Measurements from ENCODE around the gene DENND4B.

GRCh38 chr1:153970346-153970745, 23.8 kb upstream of the DENND4B start:
- TF ChIP-seq EZH2 (IDR thresholded peaks at IDR 0.05; ENCODE audit: insufficient read depth, poor library complexity, severe bottlenecking) (no peak), EZH2phosphoT487 (IDR thresholded peaks at IDR 0.05; ENCODE audit: insufficient read depth, low read depth) (no peak)
